AML-193 (cell line): ENCODE data around the gene THBS4.
"Not testable (repeated sequence)": the region's sequence is repeated elsewhere in the genome, so short reads cannot be mapped to it uniquely, and the experiment has no call there.

Experiments used
- DNase-seq, 2 experiments: peaks; one replicate each; lab custom pipeline; 2025; lab: John Stamatoyannopoulos, UW

THBS4 gene

GRCh38 chr5:80076131-80077050 lies 41.2 kb downstream of the THBS4 start:
- DNase-seq: no peak

- DNase-seq: no peak
These were observed 42.0 kb downstream of the THBS4 start for GRCh38 chr5:80077051-80077714.

GRCh38 chr5:80078921-80079320 lies 43.8 kb downstream of the THBS4 start:
- no peak for DNase-seq

- DNase-seq: no peak
These were observed 47.1 kb downstream of the THBS4 start for GRCh38 chr5:80082281-80082680.

- DNase-seq: peak in 1 of 2 experiments; percentile 16
These were observed 47.6 kb downstream of the THBS4 start for GRCh38 chr5:80082731-80083100.

GRCh38 chr5:80083101-80083890 lies 48.1 kb downstream of the THBS4 start:
- peak; percentile 59 to 74 for DNase-seq

GRCh38 chr5:80090884-80091166 lies 55.7 kb downstream of the THBS4 start:
- DNase-seq: no peak

- peak; percentile 60 to 71 for DNase-seq
These were observed 56.6 kb downstream of the THBS4 start for GRCh38 chr5:80091792-80092192.

GRCh38 chr5:80092486-80093107 lies 57.4 kb downstream of the THBS4 start:
- DNase-seq: no peak

GRCh38 chr5:80093796-80094195 lies 58.6 kb downstream of the THBS4 start:
- DNase-seq: no peak

- DNase-seq: no peak
These were observed 59.1 kb downstream of the THBS4 start for GRCh38 chr5:80094236-80094738.

- no peak for DNase-seq
These were observed 62.3 kb downstream of the THBS4 start for GRCh38 chr5:80097451-80097850.

GRCh38 chr5:80101993-80102392 lies 66.8 kb downstream of the THBS4 start:
- DNase-seq: no peak

GRCh38 chr5:80103371-80103770 lies 68.2 kb downstream of the THBS4 start:
- no peak for DNase-seq

- DNase-seq: no peak
These were observed 70.7 kb downstream of the THBS4 start for GRCh38 chr5:80105698-80106439.

- no peak for DNase-seq
These were observed 71.8 kb downstream of the THBS4 start for GRCh38 chr5:80106916-80107315.

GRCh38 chr5:80109646-80110478 lies 74.7 kb downstream of the THBS4 start:
- no peak for DNase-seq

- not testable (repeated sequence) for DNase-seq
These were observed 76.3 kb downstream of the THBS4 start for GRCh38 chr5:80111376-80111990.

- no peak for DNase-seq
These were observed 79.7 kb downstream of the THBS4 start for GRCh38 chr5:80114860-80115259.

- DNase-seq: no peak
These were observed 80.9 kb downstream of the THBS4 start for GRCh38 chr5:80116000-80116399.
